GM12892 (cell line): ENCODE measurements around the gene TIMM22.

ENCODE experiments used
- DNase-seq: peaks from one replicate; pipeline ENCODE4 v3.0.0; 2011; ENCODE audit not compliant: insufficient read length
- FAIRE-seq: peaks from 2 replicates; lab custom pipeline; 2011; peaks lifted over from hg19 to GRCh38; lab: Jason Lieb, UNC
- POLR2A ChIP-seq: IDR thresholded peaks from 2 replicates; pipeline ENCODE4 v1.6.1; 2011; ENCODE audit warnings: low read depth, low read length, control low read depth
- POLR2AphosphoS5 ChIP-seq: IDR thresholded peaks from 2 replicates; pipeline ENCODE4 v1.6.1; 2011; ENCODE audit warnings: low read depth, low read length, control low read depth
- TAF1 ChIP-seq: IDR thresholded peaks from 2 replicates; pipeline ENCODE4 v1.6.1; 2011; ENCODE audit warnings: low read depth, mild to moderate bottlenecking, control low read depth, low read length, borderline replicate concordance

The TIMM22 gene

GRCh38 chr17:1029196-1029921 lies 32.4 kb downstream of the TIMM22 start:
- DNase-seq (no peak), FAIRE-seq (no peak)
- TF ChIP-seq POLR2A (no peak), TAF1 (no peak), POLR2AphosphoS5 (no peak)

GRCh38 chr17:1029922-1030644 lies 33.2 kb downstream of the TIMM22 start:
- FAIRE-seq (no peak), DNase-seq (no peak)
- TF ChIP-seq TAF1 (no peak), POLR2AphosphoS5 (no peak), POLR2A (no peak)

- TF ChIP-seq POLR2AphosphoS5 (no peak), POLR2A (no peak), TAF1 (no peak)
- no peak for DNase-seq
- FAIRE-seq = no peak
Observed at GRCh38 chr17:1030684-1031532, 34.0 kb downstream of the TIMM22 start.

- FAIRE-seq (no peak), DNase-seq (no peak)
- TF ChIP-seq POLR2AphosphoS5 (no peak), TAF1 (no peak), POLR2A (no peak)
Observed at GRCh38 chr17:1031711-1032110, 34.8 kb downstream of the TIMM22 start.

DNA sequence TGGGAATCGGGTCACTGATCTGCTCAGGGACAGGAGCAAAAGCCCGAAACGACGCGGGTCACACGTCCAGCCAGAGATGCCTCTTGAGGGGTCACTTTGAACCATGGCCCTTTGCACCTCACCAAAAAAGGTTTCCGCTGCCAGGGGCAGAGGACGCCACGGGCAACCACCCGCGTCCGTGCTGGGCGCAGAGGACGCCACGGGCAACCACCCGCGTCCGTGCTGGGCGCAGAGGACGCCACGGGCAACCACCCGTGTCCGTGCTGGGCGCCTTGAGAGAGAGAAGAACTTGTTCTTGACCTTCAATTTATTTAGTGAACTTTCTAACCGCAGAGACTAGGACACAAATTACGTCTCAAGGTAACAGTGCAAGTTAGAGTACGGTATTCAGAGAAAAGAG lies 35.5 kb downstream of the TIMM22 start:
- DNase-seq (no peak), FAIRE-seq (no peak)
- TF ChIP-seq POLR2AphosphoS5 (no peak), TAF1 (no peak), POLR2A (no peak)

DNA sequence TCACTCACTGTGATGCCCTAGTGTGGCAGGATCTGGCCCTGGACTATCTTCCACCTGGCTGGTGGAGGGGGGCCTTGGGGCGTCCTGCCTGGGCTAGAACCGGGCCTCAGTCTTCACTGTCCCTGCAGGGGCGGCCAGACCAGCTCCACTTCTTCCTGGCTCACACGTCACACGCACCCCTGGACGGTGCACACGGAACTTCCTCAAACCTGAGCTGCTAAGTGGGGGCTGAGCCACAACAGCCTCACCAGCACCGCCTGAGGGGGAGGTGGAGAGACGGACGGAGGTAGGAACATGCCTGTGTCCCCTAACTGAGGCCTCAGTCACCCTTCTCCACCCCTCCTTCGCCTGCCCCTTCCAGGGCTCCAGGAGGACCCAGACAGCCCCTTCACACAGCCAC lies 36.6 kb downstream of the TIMM22 start:
- FAIRE-seq = no peak
- DNase-seq = no peak
- TF ChIP-seq POLR2A = no peak
- no peak for TF ChIP-seq POLR2AphosphoS5
- no peak for TF ChIP-seq TAF1

DNA sequence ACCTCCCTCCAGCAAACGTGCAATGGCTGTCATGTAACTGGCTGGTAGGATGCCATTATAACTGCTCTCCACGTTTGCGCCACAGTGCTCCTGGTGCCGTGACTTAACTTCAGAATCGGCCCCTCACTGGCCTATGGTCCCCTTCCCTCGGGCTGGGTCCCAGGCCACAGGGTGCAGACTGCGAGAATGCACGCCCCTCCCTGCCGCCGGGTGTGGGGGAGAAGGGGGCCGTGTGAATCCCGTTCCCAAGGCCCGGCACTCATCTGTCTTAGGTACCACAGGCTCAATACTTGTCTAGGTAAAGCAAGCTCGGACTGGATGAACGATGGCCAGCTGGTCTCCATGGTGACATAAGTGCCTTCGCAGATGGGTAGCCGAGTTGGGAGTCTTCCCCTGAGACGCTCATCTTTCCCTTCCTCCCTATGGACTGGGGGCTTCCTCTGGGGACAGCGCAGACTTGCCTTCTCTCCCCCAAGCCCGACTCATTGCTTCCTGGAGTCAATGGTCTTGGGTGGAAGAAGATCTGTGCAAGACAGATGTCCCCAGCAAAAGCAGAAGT lies 37.8 kb downstream of the TIMM22 start:
- no peak for DNase-seq
- TF ChIP-seq POLR2A (no peak), POLR2AphosphoS5 (no peak), TAF1 (no peak)
- no peak for FAIRE-seq

DNA sequence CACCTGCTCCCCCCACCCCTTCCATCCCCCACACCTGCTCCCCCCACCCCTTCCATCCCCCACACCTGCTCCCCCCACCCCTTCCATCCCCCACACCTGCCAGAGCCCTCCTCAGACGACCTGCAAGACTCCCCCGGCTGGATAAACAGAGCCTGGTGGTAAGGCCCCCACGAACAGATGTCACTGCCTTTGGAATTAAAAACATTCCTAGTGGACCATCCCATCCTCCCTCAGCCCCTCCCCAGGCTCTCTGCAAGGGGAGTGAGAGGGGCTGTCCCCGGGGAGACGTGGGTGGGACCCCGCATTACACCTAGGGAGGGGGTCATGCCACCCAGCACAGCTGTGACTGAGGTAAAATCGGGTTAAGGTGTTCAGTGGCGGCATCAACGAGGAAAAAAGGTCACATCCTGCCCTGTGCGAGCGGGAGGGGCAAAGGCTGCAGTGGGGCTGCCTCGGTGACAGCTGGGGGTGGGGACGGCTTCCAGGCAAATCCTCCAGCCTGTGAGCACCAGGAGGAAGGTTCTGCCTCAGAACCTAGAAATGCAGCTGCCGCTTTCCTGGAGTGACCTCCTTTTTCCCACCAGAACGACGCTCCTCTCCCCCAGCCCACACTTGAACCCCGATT lies 38.7 kb downstream of the TIMM22 start:
- no peak for TF ChIP-seq POLR2A
- no peak for TF ChIP-seq TAF1
- TF ChIP-seq POLR2AphosphoS5 = no peak
- FAIRE-seq (no peak), DNase-seq (no peak)

GRCh38 chr17:1036171-1036844 lies 39.4 kb downstream of the TIMM22 start:
- DNase-seq (no peak), FAIRE-seq (no peak)
- TF ChIP-seq TAF1 = no peak
- no peak for TF ChIP-seq POLR2A
- no peak for TF ChIP-seq POLR2AphosphoS5

DNA sequence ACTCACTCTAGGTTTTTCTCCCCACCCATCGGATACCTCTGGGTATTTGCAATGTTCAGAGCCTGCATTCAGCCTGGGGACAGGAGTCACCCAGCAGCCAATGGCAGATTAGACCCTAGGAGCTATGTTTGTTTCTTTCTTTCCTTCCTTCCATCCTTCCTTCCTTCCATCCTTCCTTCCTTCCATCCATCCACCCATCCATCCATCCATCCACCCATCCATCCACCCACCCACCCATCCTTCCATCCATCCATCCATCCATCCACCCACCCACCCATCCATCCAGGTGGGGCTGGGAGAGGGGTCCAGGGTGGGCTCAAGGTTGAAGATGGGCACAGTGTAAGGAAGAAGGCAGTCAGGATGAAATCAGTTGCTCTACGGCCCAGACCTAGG lies 39.9 kb downstream of the TIMM22 start:
- DNase-seq = no peak
- TF ChIP-seq POLR2A (no peak), TAF1 (no peak), POLR2AphosphoS5 (no peak)
- FAIRE-seq = no peak
